ENCODE measurements around the gene UBALD2.

GRCh38 chr17:76262732-76263344 is 2.3 kb upstream of the UBALD2 start:
- TF ChIP-seq, protein P1, sequence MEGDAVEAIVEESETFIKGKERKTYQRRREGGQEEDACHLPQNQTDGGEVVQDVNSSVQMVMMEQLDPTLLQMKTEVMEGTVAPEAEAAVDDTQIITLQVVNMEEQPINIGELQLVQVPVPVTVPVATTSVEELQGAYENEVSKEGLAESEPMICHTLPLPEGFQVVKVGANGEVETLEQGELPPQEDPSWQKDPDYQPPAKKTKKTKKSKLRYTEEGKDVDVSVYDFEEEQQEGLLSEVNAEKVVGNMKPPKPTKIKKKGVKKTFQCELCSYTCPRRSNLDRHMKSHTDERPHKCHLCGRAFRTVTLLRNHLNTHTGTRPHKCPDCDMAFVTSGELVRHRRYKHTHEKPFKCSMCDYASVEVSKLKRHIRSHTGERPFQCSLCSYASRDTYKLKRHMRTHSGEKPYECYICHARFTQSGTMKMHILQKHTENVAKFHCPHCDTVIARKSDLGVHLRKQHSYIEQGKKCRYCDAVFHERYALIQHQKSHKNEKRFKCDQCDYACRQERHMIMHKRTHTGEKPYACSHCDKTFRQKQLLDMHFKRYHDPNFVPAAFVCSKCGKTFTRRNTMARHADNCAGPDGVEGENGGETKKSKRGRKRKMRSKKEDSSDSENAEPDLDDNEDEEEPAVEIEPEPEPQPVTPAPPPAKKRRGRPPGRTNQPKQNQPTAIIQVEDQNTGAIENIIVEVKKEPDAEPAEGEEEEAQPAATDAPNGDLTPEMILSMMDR (IDR thresholded peaks at IDR 0.05; ENCODE audit: low read depth, low read length, poor library complexity, severe bottlenecking), result no peak
- no peak for TF ChIP-seq EZH2phosphoT487 (IDR thresholded peaks at IDR 0.05; ENCODE audit: borderline replicate concordance, low read length)
